SK-N-SH (cell line): Measurements from ENCODE around the gene WWC2. TPM values are rescaled to one million over a fixed set of nuclear protein-coding genes. Genes with fewer than 3 reads are reported as not detected.
A peak's percentile ranks its signal among the peaks of the same experiment; 100 is the strongest.

ENCODE experiments used
- CTCF ChIA-PET: fragments of 300-600, 350-600 bp; formaldehyde crosslinking; extraction: SDS; loops from one replicate; lab custom pipeline; 2021; lab: Yijun Ruan, JAX
- POLR2A ChIA-PET: fragments of 350-600 bp; sonication (Branson Sonifier 250); formaldehyde crosslinking; extraction: SDS; loops from one replicate; lab custom pipeline; 2020; ENCODE audit warnings: antibody characterized with exemption, inconsistent platforms; lab: Yijun Ruan, JAX
- DNase-seq: peaks from one replicate; pipeline ENCODE4 v3.0.0; 2012
- H2AFZ ChIP-seq: fragments of 200-600 bp; sonication (generic); 2 replicates; pipeline ENCODE4 v1.8.1; 2016; ENCODE audit warnings: antibody characterized with exemption, mild to moderate bottlenecking, low read depth
- H3F3A ChIP-seq: fragments of 200-600 bp; sonication (generic); replicated peaks from 2 replicates; pipeline ENCODE3; 2016; ENCODE audit warnings: antibody characterized with exemption, mild to moderate bottlenecking; ENCODE audit not compliant: insufficient read depth
- H3K27ac ChIP-seq, 2 experiments: fragments of 200-500 bp in 1 of 2; fragments of 200-600 bp in 1 of 2; sonication (Bioruptor generic) in 1 of 2; sonication (generic), shearing (Covaris generic) in 1 of 2; 2 replicates each; pipeline versions ENCODE4 v1.5.1 to v1.6.1; 2014 to 2016; ENCODE audit warnings: low read depth in 2 of 2, inconsistent platforms in 1 of 2, low read length in 1 of 2, mild to moderate bottlenecking in 1 of 2, mixed read lengths in 1 of 2
- H3K27me3 ChIP-seq: fragments of 200-600 bp; sonication (generic), shearing (Covaris generic); 2 replicates; pipeline ENCODE4 v1.6.1; 2016; ENCODE audit warnings: mixed run types; ENCODE audit not compliant: insufficient read depth
- H3K36me3 ChIP-seq, 2 experiments: fragments of 200-500 bp in 1 of 2; fragments of 200-600 bp in 1 of 2; sonication (Bioruptor generic) in 1 of 2; sonication (generic) in 1 of 2; replicated peaks in 1 of 2; 2 replicates each; pipeline versions ENCODE3 to v1.5.1; 2014 to 2016; ENCODE audit warnings: low read length in 1 of 2, mild to moderate bottlenecking in 1 of 2; ENCODE audit not compliant: insufficient read depth in 2 of 2, control insufficient read depth in 1 of 2
- H3K4me1 ChIP-seq, 2 experiments: fragments of 200-500 bp in 1 of 2; fragments of 200-600 bp in 1 of 2; sonication (Bioruptor generic) in 1 of 2; sonication (generic), shearing (Covaris generic) in 1 of 2; 2 replicates each; pipeline versions ENCODE4 v1.5.1 to v1.6.1; 2014 to 2016; ENCODE audit warnings: low read depth in 1 of 2, low read length in 1 of 2, mixed run types in 1 of 2; ENCODE audit not compliant: insufficient read depth in 2 of 2, control insufficient read depth in 1 of 2
- H3K4me2 ChIP-seq: fragments of 200-600 bp; sonication (generic), shearing (Covaris generic); 2 replicates; pipeline ENCODE4 v1.6.1; 2017; ENCODE audit warnings: mixed run types
- H3K4me3 ChIP-seq, 2 experiments: fragments of 200-500 bp in 1 of 2; fragments of 200-600 bp in 1 of 2; sonication (Bioruptor generic) in 1 of 2; sonication (generic), shearing (Covaris generic) in 1 of 2; 2 replicates each; pipeline versions ENCODE4 v1.5.1 to v1.8.1; 2014 to 2016; ENCODE audit warnings: low read depth in 2 of 2, inconsistent platforms in 1 of 2, low read length in 1 of 2, mild to moderate bottlenecking in 1 of 2, mixed read lengths in 1 of 2, moderate library complexity in 1 of 2
- H3K79me2 ChIP-seq: fragments of 200-600 bp; sonication (generic); 2 replicates; pipeline ENCODE4 v1.8.1; 2017; ENCODE audit warnings: mild to moderate bottlenecking; ENCODE audit not compliant: insufficient read depth
- H3K9ac ChIP-seq: fragments of 200-600 bp; sonication (generic); 2 replicates; pipeline ENCODE4 v1.6.1; 2017; ENCODE audit warnings: mixed run types
- H3K9me2 ChIP-seq: fragments of 200-600 bp; sonication (generic); 2 replicates; pipeline ENCODE4 v1.6.1; 2017; ENCODE audit warnings: mixed run types
- H3K9me3 ChIP-seq: fragments of 200-600 bp; sonication (generic); 2 replicates; pipeline ENCODE4 v1.6.1; 2017; ENCODE audit warnings: mixed run types, mild to moderate bottlenecking, moderate library complexity
- H4K20me1 ChIP-seq: fragments of 200-600 bp; sonication (generic); 2 replicates; pipeline ENCODE4 v1.6.1; 2017; ENCODE audit warnings: mild to moderate bottlenecking, mixed run types; ENCODE audit not compliant: insufficient read depth
- CHD2 ChIP-seq: fragments of 150-350 bp; IDR thresholded peaks from 2 replicates; pipeline ENCODE4 v1.6.1; 2018; ENCODE audit warnings: low read length; ENCODE audit not compliant: partially characterized antibody
- EP300 ChIP-seq, 2 experiments: IDR thresholded peaks; 2 replicates each; pipeline versions ENCODE4 v1.4.0 to v1.6.1; 2012; ENCODE audit warnings: borderline replicate concordance in 1 of 2, low read depth in 1 of 2, low read length in 1 of 2
- EZH2phosphoT487 ChIP-seq: fragments of 200-600 bp; sonication (generic); IDR thresholded peaks from 2 replicates; pipeline ENCODE4 v1.6.1; 2017; ENCODE audit warnings: low read depth, mixed run types, mild to moderate bottlenecking, antibody characterized with exemption, moderate library complexity, borderline replicate concordance
- FOSL2 ChIP-seq: IDR thresholded peaks from 2 replicates; pipeline ENCODE4 v1.4.0; 2012; ENCODE audit warnings: low read depth, mild to moderate bottlenecking, moderate library complexity, borderline replicate concordance
- MAX ChIP-seq: IDR thresholded peaks from 2 replicates; pipeline ENCODE4 v1.4.0; 2012; ENCODE audit warnings: low read depth
- NFIC ChIP-seq: IDR thresholded peaks from 2 replicates; pipeline ENCODE4 v1.4.0; 2012; ENCODE audit warnings: borderline replicate concordance
- NRF1 ChIP-seq: IDR thresholded peaks from 2 replicates; pipeline ENCODE4 v1.6.1; 2012; ENCODE audit warnings: low read depth, mild to moderate bottlenecking, low read length
- PBX3 ChIP-seq: IDR thresholded peaks from 2 replicates; pipeline ENCODE4; 2012
- RFX5 ChIP-seq: IDR thresholded peaks from 2 replicates; pipeline ENCODE4 v1.6.1; 2012; ENCODE audit warnings: mild to moderate bottlenecking, improper control_type of control experiment, low read length
- SMC3 ChIP-seq: IDR thresholded peaks from 2 replicates; pipeline ENCODE4 v1.6.1; 2012; ENCODE audit warnings: low read depth, low read length, improper control_type of control experiment
- TAF1 ChIP-seq: IDR thresholded peaks from 2 replicates; pipeline ENCODE4 v1.6.1; 2012; ENCODE audit warnings: low read depth, mild to moderate bottlenecking, low read length, moderate library complexity, borderline replicate concordance
- TCF12 ChIP-seq: IDR thresholded peaks from 2 replicates; pipeline ENCODE4 v1.4.0; 2012
- USF2 ChIP-seq: fragments of 150-350 bp; IDR thresholded peaks from 2 replicates; pipeline ENCODE4 v1.6.1; 2017; ENCODE audit warnings: antibody characterized with exemption, low read length, low read depth, borderline replicate concordance
- YY1 ChIP-seq: IDR thresholded peaks from 2 replicates; pipeline ENCODE4 v1.4.0; 2012; ENCODE audit warnings: low read depth, mild to moderate bottlenecking
- WGBS: methylation state at CpG from one replicate; pipeline ENCODE4 v1.1.6; 2017; ENCODE audit warnings: low lambda C conversion rate; 5-methylcytosine and 5-hydroxymethylcytosine counted together
- polyA plus RNA-seq, 3 experiments: library from polyadenylated mRNA; depleted of rRNA; stranded (reverse); fragments of >200 nt; gene quantifications; 2 replicates each; pipeline ENCODE4 v1.2.3, GENCODE V29; 2012
- TF ChIP-seq, protein P1 (sequence below): IDR thresholded peaks from 2 replicates; pipeline ENCODE4 v1.6.1; 2012; ENCODE audit warnings: mild to moderate bottlenecking, low read depth, low read length, moderate library complexity
- TF ChIP-seq, protein P2 (sequence below): fragments of 150-350 bp; IDR thresholded peaks from 2 replicates; pipeline ENCODE4 v1.6.1; 2016; ENCODE audit warnings: mild to moderate bottlenecking, low read depth, low read length

The WWC2 gene
- polyA plus RNA-seq, 1 of the 3 experiments (the other 2 are of a cell fraction): 18.4 TPM

DNA sequence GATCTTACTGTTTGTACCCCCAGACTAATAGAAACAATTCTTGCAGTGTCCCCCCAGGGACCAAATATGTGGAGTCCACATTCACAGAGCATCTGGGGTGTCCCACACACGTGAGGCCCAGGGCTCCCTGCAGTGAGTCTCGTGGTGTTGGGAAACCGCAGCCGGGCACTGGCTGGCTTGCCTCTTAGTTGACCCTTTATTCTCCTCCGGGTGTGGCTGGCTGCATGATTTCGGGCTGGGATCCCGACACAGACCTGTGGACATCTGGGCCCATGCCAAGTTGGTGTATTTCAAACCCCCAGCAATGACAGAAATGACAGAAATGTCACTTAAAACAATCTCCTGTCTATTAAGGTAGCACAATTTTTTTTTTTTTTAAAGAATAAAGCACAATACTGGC, 238.8 kb downstream of the WWC2 start (continued):
- TF ChIP-seq, protein P1, sequence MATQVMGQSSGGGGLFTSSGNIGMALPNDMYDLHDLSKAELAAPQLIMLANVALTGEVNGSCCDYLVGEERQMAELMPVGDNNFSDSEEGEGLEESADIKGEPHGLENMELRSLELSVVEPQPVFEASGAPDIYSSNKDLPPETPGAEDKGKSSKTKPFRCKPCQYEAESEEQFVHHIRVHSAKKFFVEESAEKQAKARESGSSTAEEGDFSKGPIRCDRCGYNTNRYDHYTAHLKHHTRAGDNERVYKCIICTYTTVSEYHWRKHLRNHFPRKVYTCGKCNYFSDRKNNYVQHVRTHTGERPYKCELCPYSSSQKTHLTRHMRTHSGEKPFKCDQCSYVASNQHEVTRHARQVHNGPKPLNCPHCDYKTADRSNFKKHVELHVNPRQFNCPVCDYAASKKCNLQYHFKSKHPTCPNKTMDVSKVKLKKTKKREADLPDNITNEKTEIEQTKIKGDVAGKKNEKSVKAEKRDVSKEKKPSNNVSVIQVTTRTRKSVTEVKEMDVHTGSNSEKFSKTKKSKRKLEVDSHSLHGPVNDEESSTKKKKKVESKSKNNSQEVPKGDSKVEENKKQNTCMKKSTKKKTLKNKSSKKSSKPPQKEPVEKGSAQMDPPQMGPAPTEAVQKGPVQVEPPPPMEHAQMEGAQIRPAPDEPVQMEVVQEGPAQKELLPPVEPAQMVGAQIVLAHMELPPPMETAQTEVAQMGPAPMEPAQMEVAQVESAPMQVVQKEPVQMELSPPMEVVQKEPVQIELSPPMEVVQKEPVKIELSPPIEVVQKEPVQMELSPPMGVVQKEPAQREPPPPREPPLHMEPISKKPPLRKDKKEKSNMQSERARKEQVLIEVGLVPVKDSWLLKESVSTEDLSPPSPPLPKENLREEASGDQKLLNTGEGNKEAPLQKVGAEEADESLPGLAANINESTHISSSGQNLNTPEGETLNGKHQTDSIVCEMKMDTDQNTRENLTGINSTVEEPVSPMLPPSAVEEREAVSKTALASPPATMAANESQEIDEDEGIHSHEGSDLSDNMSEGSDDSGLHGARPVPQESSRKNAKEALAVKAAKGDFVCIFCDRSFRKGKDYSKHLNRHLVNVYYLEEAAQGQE: no peak
- TF ChIP-seq RFX5 (no peak), EP300 (IDR thresholded peaks at IDR 0.05; ENCODE audit: borderline replicate concordance in 1 of 2, low read depth in 1 of 2, low read length in 1 of 2) (no peak)

DNA sequence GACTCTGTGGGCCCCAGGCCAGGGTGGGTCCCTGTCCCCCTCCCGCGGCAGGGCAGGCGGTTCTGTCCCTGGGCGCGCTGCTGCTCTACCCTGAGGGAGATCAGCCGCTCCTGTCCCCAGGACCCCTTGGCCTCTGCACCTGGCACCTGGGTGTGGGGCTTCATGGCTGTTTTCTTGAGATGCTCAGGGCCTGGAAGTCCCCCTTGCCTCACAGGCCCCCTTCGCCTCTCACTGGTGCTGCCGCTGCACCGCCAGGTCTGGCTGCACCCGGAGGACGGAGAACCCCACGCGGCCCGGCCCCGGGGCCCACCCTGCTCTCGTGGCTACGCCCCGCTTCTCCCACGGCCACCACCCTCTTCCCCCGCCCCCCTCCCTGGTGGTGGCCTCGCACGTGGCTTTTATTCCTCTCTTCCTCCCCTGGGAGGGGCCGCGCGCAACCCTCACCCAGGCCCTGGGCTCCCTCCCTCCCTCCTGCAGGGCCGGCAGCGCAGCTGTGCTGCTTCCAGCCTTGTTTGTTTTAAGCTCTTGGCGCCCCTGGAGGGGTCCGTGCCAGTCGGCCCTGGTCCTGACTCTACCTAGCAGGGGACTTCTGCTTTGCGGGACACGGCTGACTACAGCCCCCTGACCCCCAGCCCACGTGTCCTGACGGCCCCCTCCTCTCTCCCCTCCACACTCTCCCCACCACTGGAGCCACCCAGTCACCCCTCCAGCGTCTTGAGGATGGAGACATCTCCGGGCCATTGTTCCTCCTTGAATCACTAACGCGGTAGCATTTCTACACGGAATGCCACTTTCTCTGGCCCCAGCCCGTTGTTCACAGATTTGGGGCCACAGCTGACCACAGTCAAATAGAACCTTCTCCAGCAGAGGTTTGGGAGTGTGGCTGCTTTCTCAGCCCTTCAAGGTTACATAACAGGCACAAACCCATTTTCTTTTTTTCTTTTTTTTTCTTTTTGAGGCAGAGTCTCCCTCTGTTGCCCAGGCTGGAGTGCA, 243.8 kb downstream of the WWC2 start:
- no peak overlapping the region for H3K4me3 ChIP-seq
- H3K27me3 ChIP-seq: no peaks in the 10 kb centered on the region
- TF ChIP-seq MAX (no peak), USF2 (no peak), EP300 (IDR thresholded peaks at IDR 0.05; ENCODE audit: borderline replicate concordance in 1 of 2, low read depth in 1 of 2, low read length in 1 of 2) (no peak), NRF1 (no peak), TAF1 (no peak), NFIC (no peak), YY1 (no peak), FOSL2 (no peak), TCF12 (no peak), SMC3 (no peak), PBX3 (no peak), CHD2 (no peak), EZH2phosphoT487 (no peak)
- TF ChIP-seq, protein P1: no peak
- TF ChIP-seq, protein P2, sequence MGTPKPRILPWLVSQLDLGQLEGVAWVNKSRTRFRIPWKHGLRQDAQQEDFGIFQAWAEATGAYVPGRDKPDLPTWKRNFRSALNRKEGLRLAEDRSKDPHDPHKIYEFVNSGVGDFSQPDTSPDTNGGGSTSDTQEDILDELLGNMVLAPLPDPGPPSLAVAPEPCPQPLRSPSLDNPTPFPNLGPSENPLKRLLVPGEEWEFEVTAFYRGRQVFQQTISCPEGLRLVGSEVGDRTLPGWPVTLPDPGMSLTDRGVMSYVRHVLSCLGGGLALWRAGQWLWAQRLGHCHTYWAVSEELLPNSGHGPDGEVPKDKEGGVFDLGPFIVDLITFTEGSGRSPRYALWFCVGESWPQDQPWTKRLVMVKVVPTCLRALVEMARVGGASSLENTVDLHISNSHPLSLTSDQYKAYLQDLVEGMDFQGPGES: no peak
- CTCF ChIA-PET: no interaction called here
- no peaks in the 10 kb centered on the region for H3K79me2 ChIP-seq
- H3K27ac ChIP-seq: no peak overlapping the region
- peak; percentile 48 for DNase-seq
- no peak overlapping the region for H3K9ac ChIP-seq
- no peaks in the 10 kb centered on the region for H3K9me2 ChIP-seq
- H3K4me2 ChIP-seq: no peak overlapping the region
- POLR2A ChIA-PET: no interaction called here
- no peaks in the 10 kb centered on the region for H4K20me1 ChIP-seq
- H2AFZ ChIP-seq: no peak overlapping the region
- no peaks in the 10 kb centered on the region for H3K36me3 ChIP-seq
- H3K4me1 ChIP-seq: no peaks in the 10 kb centered on the region
- WGBS: 85% methylated on average over 34 of the region's 40 CpGs
- peaks cover 6% of the 10 kb centered on the region for H3F3A ChIP-seq
- no peaks in the 10 kb centered on the region for H3K9me3 ChIP-seq
